HG02852 (cell line): ENCODE data around the gene PTS.

Experiments used
- ATAC-seq: cut with Tn5 transposase; IDR thresholded peaks from one replicate; pipeline ENCODE4 v1.9.1; 2021; ENCODE audit warnings: mild to moderate bottlenecking, moderate library complexity; ENCODE audit not compliant: unreplicated experiment

PTS gene

DNA sequence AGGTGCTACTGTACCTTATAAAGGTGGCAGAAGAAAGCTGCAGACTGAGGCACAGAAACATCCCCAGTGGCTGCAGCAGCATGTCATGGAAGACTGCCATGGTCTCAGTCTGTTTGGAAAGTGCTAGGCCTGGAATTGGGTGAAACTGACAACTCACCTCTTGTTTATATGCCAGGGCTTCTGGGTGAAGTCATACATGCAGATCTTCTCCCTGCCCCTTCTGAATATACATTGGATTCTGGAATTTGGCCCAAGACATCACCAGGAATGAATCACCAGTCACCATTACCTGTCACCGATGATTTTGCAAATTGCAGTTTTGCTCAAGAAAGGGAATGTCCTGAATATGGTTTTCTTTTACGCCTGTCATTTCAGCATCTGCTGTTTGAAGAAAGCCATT is 34.3 kb downstream of the PTS start, which contains the start of gene PLET1:
TSS of gene PLET1 (minus strand) at position 371 of the 400 bp plus-strand sequence. CDS start at position 100, 271 bp downstream.
- no peak for ATAC-seq

DNA sequence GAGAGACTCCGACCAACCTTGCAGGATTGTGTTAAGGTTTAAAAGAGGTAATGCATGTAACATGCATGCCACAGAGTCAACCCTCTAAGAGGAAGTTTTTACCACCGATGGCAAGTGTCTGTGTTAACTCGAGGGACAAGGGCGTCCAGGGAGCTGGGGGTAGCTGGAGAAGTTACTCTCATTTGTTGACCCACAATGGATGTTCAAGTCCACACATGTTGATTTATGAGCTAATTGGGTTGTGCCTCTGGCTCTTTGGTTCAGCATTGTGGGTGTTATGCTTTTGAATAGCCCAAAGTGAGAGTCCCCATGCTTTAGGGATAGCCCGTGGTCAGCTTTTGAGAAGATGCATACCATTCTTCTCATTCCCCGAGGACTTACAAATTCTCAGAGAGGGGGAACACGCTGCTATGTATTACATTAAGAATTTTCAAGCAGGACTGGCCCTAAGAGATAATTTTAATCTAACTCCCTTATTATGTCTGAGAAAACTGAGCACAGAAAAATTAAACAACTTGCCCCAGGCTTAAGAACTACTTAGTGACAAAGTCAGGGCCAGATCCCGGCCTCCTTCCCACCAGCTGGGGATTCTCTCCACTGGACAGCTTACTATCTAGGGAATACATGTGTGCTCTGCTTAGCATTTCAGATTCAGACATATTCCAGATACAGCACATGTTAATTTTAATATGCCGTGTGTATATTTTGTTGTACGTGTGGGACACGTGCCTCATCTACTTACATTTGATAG is 39.6 kb downstream of the PTS start:
- no peak for ATAC-seq

DNA sequence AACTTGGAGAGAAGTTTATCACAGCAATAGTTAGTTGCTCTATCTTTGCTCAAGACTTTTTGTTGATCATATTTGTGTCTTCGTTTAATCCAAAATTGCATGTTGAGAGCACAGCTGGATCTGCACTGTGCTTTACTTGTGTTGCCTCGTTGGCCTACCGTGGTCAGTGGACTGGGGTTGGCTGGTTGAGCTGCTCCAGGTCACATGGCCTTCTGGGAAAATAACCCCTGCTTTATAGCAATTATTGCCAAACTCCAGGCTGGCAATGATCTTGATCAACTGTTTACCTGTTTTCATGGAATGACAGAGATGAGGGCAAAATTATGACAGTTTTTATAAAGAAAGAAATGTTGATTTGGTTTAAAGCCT is 40.2 kb downstream of the PTS start:
- ATAC-seq = no peak

DNA sequence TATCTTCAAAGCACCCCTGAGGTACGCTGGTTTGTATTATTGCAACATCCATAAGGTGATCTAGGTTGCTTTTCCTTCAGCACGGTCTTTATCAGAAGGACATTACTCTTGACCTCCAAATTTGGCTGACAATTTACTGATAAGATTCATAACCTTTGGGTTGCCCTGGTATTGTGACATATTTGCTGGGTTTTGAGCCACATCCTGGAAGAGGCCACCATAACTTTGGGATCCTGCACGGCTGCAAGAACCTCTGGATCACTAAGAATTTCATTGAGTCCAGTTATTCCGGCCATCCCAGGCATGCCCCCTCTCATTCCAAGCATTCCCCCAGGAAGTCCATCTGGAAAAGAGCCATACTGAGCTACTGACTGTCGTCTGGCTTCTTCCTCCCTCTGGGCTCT is 41.0 kb downstream of the PTS start:
- no peak for ATAC-seq

DNA sequence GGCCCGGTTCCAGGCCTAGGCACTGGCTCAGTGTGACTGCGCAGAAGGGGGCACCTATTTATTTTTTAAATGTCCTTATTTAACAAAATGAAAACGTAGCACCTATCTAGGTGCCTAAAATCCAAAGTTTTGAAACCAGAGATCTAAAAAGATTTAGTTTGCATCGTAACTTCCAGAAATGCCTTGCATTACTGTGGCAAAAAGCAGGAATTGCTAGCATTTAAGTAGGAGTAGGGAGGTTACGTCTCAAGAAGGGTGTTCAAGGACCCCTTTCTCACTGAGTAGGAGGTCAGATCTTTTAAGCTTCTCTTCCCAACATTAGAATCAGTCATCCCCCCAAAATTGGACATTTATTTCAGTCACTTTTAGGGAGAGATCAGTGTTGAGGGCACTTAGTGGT is 42.2 kb downstream of the PTS start:
- no peak for ATAC-seq

DNA sequence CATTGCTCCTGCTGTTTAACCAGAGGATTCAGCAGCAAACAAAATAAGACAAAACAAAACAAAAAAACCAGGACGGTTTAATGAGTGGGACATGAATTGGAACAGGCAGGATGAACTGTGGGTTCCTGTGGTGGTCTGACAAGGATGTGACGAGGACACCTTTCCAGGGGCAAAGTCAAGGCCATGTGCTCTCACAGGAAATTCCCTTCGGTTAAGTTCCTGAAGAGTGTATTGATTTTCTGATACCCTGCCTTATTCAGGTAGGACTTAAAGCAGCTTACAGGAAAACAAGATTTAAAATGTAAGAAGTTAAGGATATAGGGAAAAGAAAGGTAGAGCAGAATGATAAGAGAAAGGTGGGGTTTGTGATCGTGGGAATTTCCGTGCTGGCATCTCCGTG is 42.9 kb downstream of the PTS start:
- ATAC-seq = no peak

DNA sequence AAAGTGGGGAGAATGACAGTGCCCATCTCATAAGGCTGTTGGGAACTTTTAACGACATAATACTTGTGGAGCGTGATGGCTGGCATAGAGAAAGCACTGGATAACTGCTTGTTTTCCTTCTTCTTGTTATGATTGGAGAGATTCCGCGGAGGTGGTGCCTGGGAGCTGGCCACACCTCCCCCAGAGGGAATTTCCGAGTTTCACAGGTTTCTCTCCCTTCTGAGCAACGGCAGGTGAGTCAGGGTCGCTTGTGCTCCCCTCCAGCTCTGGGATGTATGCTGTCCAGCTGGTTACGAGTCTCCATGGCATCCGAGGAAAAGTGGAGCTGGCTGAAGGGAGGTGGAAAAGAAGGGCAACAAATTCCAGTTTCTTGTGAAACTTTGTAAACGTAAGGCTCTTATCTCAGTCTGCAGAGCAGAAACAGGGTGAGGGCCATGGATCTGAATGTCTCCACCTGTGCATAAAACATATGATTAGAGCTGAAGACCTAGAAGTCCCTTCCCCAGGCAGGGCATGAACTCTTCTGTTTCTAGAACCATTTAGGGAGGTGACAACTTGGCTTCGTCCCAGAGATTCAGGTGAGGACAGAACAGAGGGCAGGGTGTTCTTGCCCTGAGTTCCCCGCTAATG is 44.4 kb downstream of the PTS start:
- ATAC-seq = no peak

DNA sequence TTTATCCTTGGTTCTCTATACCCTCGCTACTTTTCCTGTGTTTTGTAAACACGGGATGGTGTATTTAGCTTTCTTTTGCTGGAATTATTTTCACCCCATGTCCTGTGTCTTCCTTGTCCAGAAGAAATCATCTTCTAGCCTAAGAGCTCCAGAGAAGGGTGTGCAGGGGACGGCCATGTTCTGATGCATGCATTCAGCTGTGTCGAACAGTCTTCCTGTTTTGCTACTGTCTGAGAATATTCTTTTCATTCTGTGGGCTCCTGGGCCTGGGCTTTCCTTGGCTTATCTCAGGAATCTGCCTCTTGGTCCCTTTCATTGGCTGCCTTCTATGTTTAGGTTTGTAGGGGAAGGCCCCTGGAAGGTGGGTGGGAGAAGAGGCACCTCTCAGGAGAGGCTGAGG is 45.0 kb downstream of the PTS start:
- ATAC-seq = no peak

DNA sequence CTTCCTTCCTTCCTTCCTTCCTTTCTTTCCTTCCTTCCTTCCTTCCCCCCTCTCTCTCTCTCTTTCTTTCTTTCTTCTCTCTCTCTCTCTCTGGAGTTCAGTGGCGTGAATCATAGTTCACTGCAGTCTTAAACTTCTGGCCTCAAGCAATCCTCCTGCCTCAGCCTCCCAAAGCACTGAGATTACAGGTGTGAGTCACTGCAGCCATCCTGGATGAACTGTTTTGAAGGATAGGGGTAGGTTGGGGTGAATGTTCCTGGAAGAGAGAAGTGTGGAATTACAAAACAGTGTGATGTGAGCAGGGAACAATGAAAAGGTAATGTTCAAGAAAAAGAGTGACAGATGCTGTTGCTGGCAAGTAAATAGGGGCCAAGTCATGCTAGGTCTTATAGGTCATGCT is 46.8 kb downstream of the PTS start:
- ATAC-seq = no peak

DNA sequence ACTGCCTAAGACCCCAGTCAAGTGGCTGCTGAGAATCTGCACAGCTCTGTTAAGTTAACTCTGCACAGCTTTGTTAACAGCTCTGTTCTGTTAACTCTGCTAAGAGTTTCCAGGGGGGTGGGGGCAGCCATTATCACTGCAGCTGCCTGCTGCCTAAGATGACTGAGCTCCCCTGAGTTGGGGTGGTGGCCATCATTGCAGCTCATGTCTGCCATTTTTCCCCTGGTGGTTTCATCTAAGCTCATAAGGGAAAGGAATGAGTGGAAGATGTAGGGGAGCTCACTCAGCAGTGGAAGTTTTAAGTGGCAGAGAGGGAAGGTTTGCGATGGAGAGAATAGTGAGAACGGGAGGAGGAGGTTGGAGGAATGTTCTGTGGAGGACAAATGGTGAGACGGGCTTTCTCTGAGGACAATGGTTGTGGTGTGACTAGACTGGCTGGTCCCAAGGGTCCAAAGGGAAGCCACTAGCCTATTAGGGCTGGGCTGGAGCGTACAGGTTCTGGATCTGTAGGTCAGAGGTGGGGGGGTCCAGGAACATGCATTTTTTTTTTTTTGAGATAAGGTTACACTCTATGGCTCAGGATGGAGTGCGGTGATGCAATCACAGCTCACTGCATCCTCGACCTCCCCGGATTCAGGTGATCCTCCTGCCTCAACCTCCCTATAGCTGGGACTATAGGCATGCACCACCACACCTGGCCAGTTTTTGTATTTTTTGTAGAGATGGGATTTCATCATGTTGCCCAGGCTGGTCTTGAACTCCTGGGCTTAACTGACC is 48.0 kb downstream of the PTS start:
- no peak for ATAC-seq

DNA sequence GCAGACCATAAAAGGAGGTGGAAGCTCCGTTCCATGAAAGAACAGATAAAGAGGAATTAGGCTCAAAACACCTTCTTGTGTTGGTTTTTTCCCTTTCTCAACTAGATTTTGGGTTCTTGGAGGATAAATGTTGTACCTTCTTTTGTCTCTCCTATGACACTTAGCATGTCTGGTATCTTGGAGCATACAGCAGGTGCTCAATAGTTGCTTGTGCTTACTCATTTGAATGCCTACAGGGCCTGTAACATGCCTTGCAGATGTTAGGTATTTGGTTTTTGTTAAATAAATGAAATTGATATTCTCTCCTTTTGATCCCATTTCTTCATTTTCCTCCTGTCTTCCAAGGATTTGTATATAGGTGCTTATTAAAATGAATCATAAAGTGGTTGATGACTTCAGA is 50.8 kb downstream of the PTS start:
- ATAC-seq = no peak

DNA sequence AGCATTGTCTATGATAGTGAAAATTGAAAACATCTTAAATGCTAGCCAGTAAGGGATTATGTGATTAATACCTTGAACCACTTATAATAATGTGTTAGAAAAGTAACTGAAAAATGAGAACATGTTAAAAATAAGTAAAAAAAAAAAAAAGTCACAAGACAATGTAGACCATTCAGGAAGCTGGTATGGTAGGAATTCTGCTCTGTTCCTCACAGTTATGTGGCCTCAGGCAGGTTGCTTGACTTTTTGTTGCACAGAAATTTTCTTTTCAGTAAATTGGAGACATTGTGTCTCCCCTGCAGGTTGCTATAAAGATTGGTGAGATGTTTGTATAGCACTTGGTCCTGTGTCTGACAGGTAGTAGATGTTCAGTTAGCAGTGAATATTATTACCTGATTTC is 51.7 kb downstream of the PTS start:
- no peak for ATAC-seq

DNA sequence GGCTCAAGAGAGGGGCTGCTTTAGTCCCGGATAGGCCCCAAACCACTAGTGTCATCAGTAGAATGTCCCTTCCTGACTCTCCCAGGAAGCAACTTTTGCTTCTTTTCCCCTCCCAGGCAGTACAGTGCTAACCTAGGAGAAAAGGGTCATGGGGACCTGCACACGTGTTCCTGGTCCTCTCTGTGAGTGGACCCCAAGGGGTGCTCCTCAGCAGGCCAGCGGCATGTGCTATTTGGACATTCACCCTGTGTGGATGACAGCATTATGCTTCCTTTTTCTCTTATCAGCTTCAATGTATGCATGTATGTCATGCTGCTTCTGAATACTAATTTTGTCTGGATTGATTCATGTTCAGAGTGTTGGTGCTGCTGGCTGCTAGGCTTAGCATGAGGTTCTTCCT is 52.6 kb downstream of the PTS start:
- no peak for ATAC-seq

DNA sequence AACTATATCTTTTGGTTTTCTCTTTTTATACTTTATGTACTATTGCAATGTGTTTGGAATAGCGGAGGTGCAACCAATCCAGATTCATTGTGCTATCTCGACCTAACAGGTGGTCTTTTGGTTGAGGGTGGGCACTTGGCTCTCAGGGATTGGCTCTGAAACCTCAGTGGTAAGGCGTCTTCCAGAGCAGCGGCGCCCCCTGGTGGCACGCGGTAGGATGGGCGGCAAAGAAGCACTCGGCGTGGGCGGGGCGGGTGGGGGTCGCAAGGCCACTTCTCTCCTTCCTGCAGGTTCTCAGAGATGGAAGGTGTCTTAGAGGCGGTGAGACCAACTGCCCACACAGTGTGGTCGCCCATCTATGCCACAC is 53.7 kb downstream of the PTS start:
- peak; percentile 50 for ATAC-seq

DNA sequence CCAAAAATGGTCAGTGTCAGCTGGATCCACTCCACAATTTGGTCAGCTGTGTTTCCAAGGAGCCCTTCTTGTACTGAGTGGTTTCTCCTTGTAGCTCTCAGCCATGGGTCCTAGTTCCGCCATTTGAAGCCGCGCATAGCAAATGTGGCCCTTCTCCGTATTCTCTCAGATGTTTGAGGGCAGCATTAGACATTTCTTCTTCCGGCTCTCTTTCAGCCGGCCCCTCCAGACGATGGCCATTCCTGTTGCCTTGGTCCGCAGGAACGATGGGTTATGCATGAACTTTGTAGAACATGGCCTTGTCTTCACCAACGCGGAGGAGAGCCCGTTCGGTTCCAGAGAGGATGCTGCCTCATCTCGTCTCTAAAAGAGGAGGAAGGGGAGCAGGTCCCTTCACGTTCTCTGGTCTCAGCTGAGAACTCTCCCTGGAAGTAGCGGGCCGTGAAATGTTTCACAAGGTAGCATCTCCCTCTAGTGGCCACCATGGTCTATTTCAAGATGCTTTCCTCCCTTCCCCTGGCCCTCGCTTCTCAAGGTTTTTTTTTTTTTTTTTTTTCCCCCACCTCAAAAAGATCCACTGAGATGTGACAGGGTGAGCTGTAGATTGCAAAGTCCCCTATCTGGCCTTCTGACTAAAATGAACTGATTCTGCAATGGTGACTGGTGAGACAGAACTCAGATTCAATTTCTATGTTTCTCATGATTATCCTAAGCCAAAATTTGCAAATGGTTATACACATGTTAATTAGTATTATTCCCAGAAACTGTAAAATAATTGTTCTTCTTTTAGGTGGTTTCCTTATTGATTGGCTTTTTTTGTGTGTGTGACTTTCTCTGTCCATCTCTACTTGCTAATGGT is 54.3 kb downstream of the PTS start:
- ATAC-seq = peak; percentile 77

DNA sequence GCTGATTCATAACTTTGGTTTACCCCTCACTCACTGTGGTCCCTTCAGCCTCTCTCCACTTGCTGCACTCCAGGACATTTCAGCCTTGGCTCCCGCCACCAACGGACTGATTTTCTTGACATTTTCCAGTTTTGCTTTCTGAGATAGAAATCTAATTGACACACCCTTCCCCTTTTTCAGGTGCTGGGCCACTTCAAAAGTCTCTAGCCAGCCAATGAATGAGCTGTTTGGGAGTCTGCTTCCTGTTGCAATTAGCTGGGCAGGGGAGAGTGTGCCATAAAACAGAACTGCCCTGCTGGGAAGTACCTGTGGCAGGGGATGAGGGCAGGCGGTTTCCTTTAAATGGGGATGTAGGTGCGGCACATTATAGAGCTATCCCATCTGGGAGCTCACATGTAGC is 55.5 kb downstream of the PTS start:
- no peak for ATAC-seq
